Measurements from ENCODE around the gene PAK3.

DNA sequence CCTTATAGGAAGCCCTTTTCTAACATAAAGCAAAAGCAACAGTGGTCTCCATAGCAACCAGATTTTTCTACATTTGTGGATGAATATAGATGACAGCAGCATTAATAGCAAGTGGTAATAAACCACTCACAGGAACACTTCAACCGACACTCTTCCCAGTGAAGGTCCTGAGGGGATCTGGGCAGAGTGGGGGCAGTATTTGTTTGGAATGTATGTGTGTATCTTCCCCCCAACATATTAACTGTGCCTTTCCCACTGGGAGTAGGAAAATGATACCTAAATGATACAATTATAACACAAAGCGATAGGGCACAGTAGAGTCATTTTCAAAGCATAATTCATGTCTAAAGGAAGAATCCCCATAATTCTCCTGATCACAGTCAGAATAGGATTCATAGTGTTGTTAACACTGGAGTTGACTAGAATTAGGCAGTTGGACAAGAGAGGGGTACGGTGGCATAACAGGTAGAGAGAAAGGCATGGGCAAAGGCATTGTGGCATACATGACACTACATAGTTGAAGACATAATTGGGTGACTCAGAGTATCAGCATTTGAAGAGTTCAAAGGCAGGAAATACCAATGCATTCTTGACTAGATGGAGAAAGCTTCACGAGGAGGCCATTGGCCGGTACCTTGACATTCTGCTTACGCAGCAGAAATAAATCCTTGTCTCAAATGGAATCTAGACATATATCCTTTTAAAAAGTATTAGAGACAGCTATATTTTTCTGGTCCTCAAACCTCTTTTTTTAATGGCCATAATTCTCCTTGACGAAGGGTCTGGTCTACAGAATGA is 159.1 kb downstream of the PAK3 start:
- TF ChIP-seq, protein P1, sequence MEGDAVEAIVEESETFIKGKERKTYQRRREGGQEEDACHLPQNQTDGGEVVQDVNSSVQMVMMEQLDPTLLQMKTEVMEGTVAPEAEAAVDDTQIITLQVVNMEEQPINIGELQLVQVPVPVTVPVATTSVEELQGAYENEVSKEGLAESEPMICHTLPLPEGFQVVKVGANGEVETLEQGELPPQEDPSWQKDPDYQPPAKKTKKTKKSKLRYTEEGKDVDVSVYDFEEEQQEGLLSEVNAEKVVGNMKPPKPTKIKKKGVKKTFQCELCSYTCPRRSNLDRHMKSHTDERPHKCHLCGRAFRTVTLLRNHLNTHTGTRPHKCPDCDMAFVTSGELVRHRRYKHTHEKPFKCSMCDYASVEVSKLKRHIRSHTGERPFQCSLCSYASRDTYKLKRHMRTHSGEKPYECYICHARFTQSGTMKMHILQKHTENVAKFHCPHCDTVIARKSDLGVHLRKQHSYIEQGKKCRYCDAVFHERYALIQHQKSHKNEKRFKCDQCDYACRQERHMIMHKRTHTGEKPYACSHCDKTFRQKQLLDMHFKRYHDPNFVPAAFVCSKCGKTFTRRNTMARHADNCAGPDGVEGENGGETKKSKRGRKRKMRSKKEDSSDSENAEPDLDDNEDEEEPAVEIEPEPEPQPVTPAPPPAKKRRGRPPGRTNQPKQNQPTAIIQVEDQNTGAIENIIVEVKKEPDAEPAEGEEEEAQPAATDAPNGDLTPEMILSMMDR (IDR thresholded peaks at IDR 0.05; ENCODE audit: insufficient read depth, low read depth, low read length), result no peak
- TF ChIP-seq EZH2 (IDR thresholded peaks at IDR 0.05; ENCODE audit: insufficient read depth, low read length), result no peak

All from astrocyte (in vitro differentiated cells and primary cell).